HCT116 (cell line): ENCODE data around the gene FERMT1. TPM values are rescaled to one million over a fixed set of nuclear protein-coding genes. Genes with fewer than 3 reads are reported as not detected.

Experiments used
- ATAC-seq: fragments of 200-7000 bp; cut with Tn5 transposase; 2 replicates; pipeline ENCODE4 v1.9.1; 2020; ENCODE audit warnings: mild to moderate bottlenecking, moderate library complexity
- BruUV-seq: library from RNA; stranded (reverse); fragments of 400-500 nt; replicated peaks from 2 replicates; lab custom pipeline; 2021; lab: Mats Ljungman, UMichigan
- CTCF ChIA-PET: fragments of 300-600 bp; sonication (Branson Sonifier 250); formaldehyde crosslinking; loops from one replicate; lab custom pipeline; 2021; ENCODE audit warnings: antibody characterized with exemption; lab: Charles Lee
- POLR2A ChIA-PET: fragments of 300-600, 350-600 bp; sonication (Branson Sonifier 250); formaldehyde crosslinking; loops from one replicate; lab custom pipeline; 2021; ENCODE audit warnings: antibody characterized with exemption; lab: Charles Lee
- RAD21 ChIA-PET, 2 experiments: fragments of 300-600 bp; sonication (Branson Sonifier 250); formaldehyde crosslinking; loops; one replicate each; lab custom pipeline; 2023; ENCODE audit warnings: low total read pairs in 2 of 2; ENCODE audit not compliant: uncharacterized antibody in 2 of 2, unreplicated experiment in 2 of 2, low non-redundant PET in 1 of 2; lab: Charles Lee
- DNase-seq: peaks from one replicate; pipeline ENCODE4 v3.0.0-alpha.2; 2010; ENCODE audit warnings: low read depth, low spot score
- H2AFZ ChIP-seq: fragments of 200-600 bp; shearing (Covaris generic), sonication (generic); 2 replicates; pipeline ENCODE4 v1.6.1; 2017; ENCODE audit warnings: low read depth, mixed run types, mixed read lengths, antibody characterized with exemption, low read length; ENCODE audit not compliant: poor library complexity, severe bottlenecking
- H3K27ac ChIP-seq: 2 replicates; pipeline ENCODE4 v1.5.1; 2012; ENCODE audit warnings: low read depth, low read length
- H3K27me3 ChIP-seq: fragments of 200-600 bp; sonication (generic); 2 replicates; pipeline ENCODE4 v1.6.1; 2016; ENCODE audit warnings: mixed run types, low read length, mixed read lengths; ENCODE audit not compliant: insufficient read depth
- H3K36me3 ChIP-seq, 2 experiments: fragments of 200-500 bp in 1 of 2; fragments of 200-600 bp in 1 of 2; sonication (Bioruptor generic) in 1 of 2; sonication (generic) in 1 of 2; 2 replicates each; pipeline versions ENCODE4 v1.5.1 to v1.6.1; 2014 to 2016; ENCODE audit warnings: low read length in 2 of 2, inconsistent platforms in 1 of 2, mixed read lengths in 1 of 2, mixed run types in 1 of 2; ENCODE audit not compliant: insufficient read depth in 2 of 2, control insufficient read depth in 1 of 2
- H3K4me1 ChIP-seq, 2 experiments: fragments of 200-600 bp in 1 of 2; sonication (generic) in 1 of 2; 2 replicates each; pipeline versions ENCODE4 v1.5.1 to v1.6.1; 2012 to 2017; ENCODE audit warnings: low read length in 2 of 2, inconsistent platforms in 1 of 2, mild to moderate bottlenecking in 1 of 2, mixed read lengths in 1 of 2, mixed run types in 1 of 2, moderate library complexity in 1 of 2; ENCODE audit not compliant: insufficient read depth in 2 of 2, control insufficient read depth in 1 of 2
- H3K4me2 ChIP-seq: fragments of 200-600 bp; sonication (generic); 2 replicates; pipeline ENCODE4 v1.6.1; 2017; ENCODE audit warnings: mixed run types, low read length, mixed read lengths
- H3K4me3 ChIP-seq, 2 experiments: fragments of 200-600 bp in 1 of 2; sonication (generic) in 1 of 2; replicated peaks in 1 of 2; 2 replicates each; pipeline ENCODE4 v1.5.1; 2011 to 2016; ENCODE audit warnings: low read length in 2 of 2, control low read depth in 1 of 2, low read depth in 1 of 2, mild to moderate bottlenecking in 1 of 2, mixed read lengths in 1 of 2, mixed run types in 1 of 2
- H3K79me2 ChIP-seq: fragments of 200-600 bp; sonication (generic); 2 replicates; pipeline ENCODE4 v1.6.1; 2017; ENCODE audit warnings: mild to moderate bottlenecking, mixed run types, low read length, moderate library complexity, mixed read lengths; ENCODE audit not compliant: insufficient read depth
- H3K9ac ChIP-seq: fragments of 200-600 bp; sonication (generic); 2 replicates; pipeline ENCODE4 v1.6.1; 2016; ENCODE audit warnings: low read length, mixed read lengths
- H3K9me2 ChIP-seq: fragments of 200-600 bp; sonication (generic), shearing (Covaris generic); 2 replicates; pipeline ENCODE4 v1.6.1; 2017; ENCODE audit warnings: mixed run types, mild to moderate bottlenecking, moderate library complexity; ENCODE audit not compliant: insufficient read depth
- H3K9me3 ChIP-seq, 2 experiments: fragments of 200-500 bp in 1 of 2; fragments of 200-600 bp in 1 of 2; sonication (Bioruptor generic) in 1 of 2; sonication (generic) in 1 of 2; 2 replicates each; pipeline ENCODE4 v1.6.1; 2014 to 2017; ENCODE audit warnings: low read length in 2 of 2, mixed read lengths in 2 of 2, inconsistent platforms in 1 of 2, low read depth in 1 of 2, mild to moderate bottlenecking in 1 of 2, mixed run types in 1 of 2, moderate library complexity in 1 of 2; ENCODE audit not compliant: control insufficient read depth in 1 of 2, insufficient read depth in 1 of 2
- H4K20me1 ChIP-seq: fragments of 200-600 bp; sonication (generic), shearing (Covaris generic); 2 replicates; pipeline ENCODE4 v1.6.1; 2017; ENCODE audit warnings: mixed run types, mild to moderate bottlenecking, moderate library complexity; ENCODE audit not compliant: insufficient read depth
- CBX3 ChIP-seq: IDR thresholded peaks from 2 replicates; pipeline ENCODE4 v1.6.1; 2012; ENCODE audit warnings: low read depth
- CEBPB ChIP-seq: IDR thresholded peaks from 2 replicates; pipeline ENCODE4 v1.6.1; 2012; ENCODE audit warnings: low read depth
- ELF1 ChIP-seq: IDR thresholded peaks from 2 replicates; pipeline ENCODE4 v1.6.1; 2012; ENCODE audit warnings: low read depth, borderline replicate concordance
- FOSL1 ChIP-seq: IDR thresholded peaks from 2 replicates; pipeline ENCODE4 v1.6.1; 2012; ENCODE audit warnings: low read depth
- JUND ChIP-seq: IDR thresholded peaks from 2 replicates; pipeline ENCODE4 v1.6.1; 2012
- MAX ChIP-seq: IDR thresholded peaks from 2 replicates; pipeline ENCODE4 v1.6.1; 2012
- POLR2AphosphoS5 ChIP-seq: IDR thresholded peaks from 2 replicates; pipeline ENCODE4 v1.6.1; 2011; ENCODE audit warnings: mild to moderate bottlenecking, low read depth, low read length, moderate library complexity
- REST ChIP-seq: IDR thresholded peaks from 2 replicates; pipeline ENCODE4 v1.6.1; 2012; ENCODE audit warnings: low read depth
- SIN3A ChIP-seq: IDR thresholded peaks from 2 replicates; pipeline ENCODE4 v1.6.1; 2012; ENCODE audit warnings: low read depth
- SP1 ChIP-seq: IDR thresholded peaks from 2 replicates; pipeline ENCODE4 v1.6.1; 2012; ENCODE audit warnings: low read depth
- YY1 ChIP-seq: IDR thresholded peaks from 2 replicates; pipeline ENCODE4 v1.6.1; 2011; ENCODE audit warnings: low read length, low read depth, moderate library complexity, mild to moderate bottlenecking; ENCODE audit not compliant: insufficient replicate concordance; ENCODE audit errors: extremely low read depth
- ZBTB33 ChIP-seq: IDR thresholded peaks from 2 replicates; pipeline ENCODE4 v1.6.1; 2011; ENCODE audit warnings: mild to moderate bottlenecking, low read length, moderate library complexity; ENCODE audit not compliant: insufficient replicate concordance; ENCODE audit errors: extremely low read depth
- intact Hi-C: fragments of 100-400 bp; cut with micrococcal nuclease; formaldehyde crosslinking; loops from 2 replicates; pipeline ENCODE4 v1.10.0; 2022
- total RNA-seq: library from RNA; stranded (reverse); gene quantifications from one replicate; pipeline ENCODE4 v1.2.1, GENCODE V29; 2021; ENCODE audit not compliant: unreplicated experiment

FERMT1 gene
- total RNA-seq, 1 experiment from 2014 or later = 34.9 TPM

- no peak for TF ChIP-seq YY1
These were observed 69.6 kb downstream of the FERMT1 start (continued) for GRCh38 chr20:6053064-6053775.

- ATAC-seq (no peak), DNase-seq (no peak)
- Histone ChIP-seq H3K4me3 (no peak overlapping the region), H2AFZ (no peak overlapping the region), H3K9me3 (no peaks in the 10 kb centered on the region), H3K27me3 (no peaks in the 10 kb centered on the region), H3K79me2 (no peaks in the 10 kb centered on the region), H3K36me3 (no peaks in the 10 kb centered on the region), H4K20me1 (no peaks in the 10 kb centered on the region), H3K9ac (no peak overlapping the region), H3K4me1 (peaks cover 14 to 32% of the 10 kb centered on the region in 2 experiments), H3K27ac (no peak overlapping the region), H3K4me2 (no peak overlapping the region; the same call in 1 of the 2 replicates), H3K9me2 (no peaks in the 10 kb centered on the region)
- RAD21 ChIA-PET = no interaction called here
- CTCF ChIA-PET = no interaction called here
- intact Hi-C loops = no loop called here
- no TSS peak for BruUV-seq
- no peak for TF ChIP-seq MAX
- peak; percentile 12; the same call in 1 of the 2 replicates for TF ChIP-seq JUND
- TF ChIP-seq FOSL1 = peak; percentile 38
- 0 out of 2 replicates have a peak, but pooled peaks have one; percentile 12 for TF ChIP-seq ELF1
- POLR2A ChIA-PET = no interaction called here
These were observed 71.3 kb downstream of the FERMT1 start for GRCh38 chr20:6051505-6051904.

GRCh38 chr20:6048391-6048790 lies 74.4 kb downstream of the FERMT1 start:
- H3K4me3 ChIP-seq = no peak overlapping the region
- H3K4me2 ChIP-seq = no peak overlapping the region
- ChIA-PET RAD21 (no interaction called here), CTCF (no interaction called here), POLR2A (no interaction called here)
- H3K9me2 ChIP-seq = no peaks in the 10 kb centered on the region
- ATAC-seq = no peak
- no peaks in the 10 kb centered on the region for H3K36me3 ChIP-seq
- H3K4me1 ChIP-seq = peaks cover 0 to 12% of the 10 kb centered on the region in 2 experiments; a peak in 2 of 4 replicates
- no peak overlapping the region for H3K9ac ChIP-seq
- H4K20me1 ChIP-seq = no peaks in the 10 kb centered on the region
- no peaks in the 10 kb centered on the region for H3K79me2 ChIP-seq
- TF ChIP-seq CEBPB = no peak
- no peak for TF ChIP-seq REST
- no peak for TF ChIP-seq SP1
- TF ChIP-seq FOSL1 = no peak
- no peak for TF ChIP-seq YY1
- no peak for TF ChIP-seq ELF1
- TF ChIP-seq CBX3 = no peak
- TF ChIP-seq SIN3A = no peak
- no peak for TF ChIP-seq ZBTB33
- TF ChIP-seq POLR2AphosphoS5 = no peak
- no peak overlapping the region for H3K27ac ChIP-seq
- no TSS peak for BruUV-seq
- no peak for DNase-seq
- no peak overlapping the region for H2AFZ ChIP-seq
- no peaks in the 10 kb centered on the region for H3K27me3 ChIP-seq
- intact Hi-C loops = no loop called here
- no peaks in the 10 kb centered on the region for H3K9me3 ChIP-seq
